ENCODE measurements around the gene LKAAEAR1. TPM values are rescaled to one million over a fixed set of nuclear protein-coding genes. Genes with fewer than 3 reads are reported as not detected.

Gene LKAAEAR1
- polyA plus RNA-seq, 1 donor (not counting 4 experiments of a cell fraction or from before 2014, with no cell fraction given): not detected

DNA sequence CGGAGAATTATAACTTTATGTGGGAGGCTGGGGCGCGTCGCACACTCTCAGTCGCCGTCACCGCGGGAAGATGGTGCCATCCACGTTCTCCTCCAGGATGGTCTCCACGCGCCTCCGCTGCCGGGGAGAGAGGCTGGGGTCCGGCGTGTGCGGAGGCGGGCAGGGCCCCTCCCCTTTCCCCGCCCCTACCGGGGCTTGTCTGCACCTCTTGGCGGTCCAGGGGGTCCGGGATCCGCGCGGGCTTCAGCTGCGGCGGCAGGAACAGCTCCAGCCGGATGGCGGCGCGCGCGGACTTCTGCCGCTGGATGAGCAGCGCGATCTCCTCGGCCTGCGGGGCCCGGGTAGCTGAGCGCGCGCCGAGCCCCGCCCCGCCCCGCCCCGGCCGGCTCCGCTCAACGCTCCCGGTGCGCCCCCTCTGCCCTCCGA, 807 bp downstream of the LKAAEAR1 start:
- dilution Hi-C loops (cut with MboI; ENCODE audit: extremely low pct_ligation_motif_present, low sequenced_read_pairs): no loop called here
- Histone ChIP-seq H3K9me3 (ENCODE audit: control insufficient read depth, low read depth, low read length) (no peaks in the 10 kb centered on the region), H3K4me3 (ENCODE audit: control insufficient read depth in 2 of 3, extremely low read depth in 1 of 3, insufficient read depth in 2 of 3, low read depth in 1 of 3, low read length in 3 of 3) (peak overlapping the region; percentile 32 to 38 (median 38)), H3K9ac (ENCODE audit: control insufficient read depth, extremely low read depth, insufficient read depth, low read length) (no peak overlapping the region), H3K27me3 (ENCODE audit: control insufficient read depth, extremely low read depth, insufficient read depth, low read length) (peaks cover 43% of the 10 kb centered on the region), H3K36me3 (ENCODE audit: control insufficient read depth in 2 of 2, extremely low read depth in 1 of 2, insufficient read depth in 2 of 2, low read length in 2 of 2) (no peaks in the 10 kb centered on the region), H4K20me1 (ENCODE audit: control insufficient read depth, extremely low read depth, insufficient read depth, low read length) (no peaks in the 10 kb centered on the region), H3K79me2 (ENCODE audit: control insufficient read depth, insufficient read depth, low read length) (no peaks in the 10 kb centered on the region), H2AFZ (ENCODE audit: control insufficient read depth, low read length) (peak overlapping the region; percentile 51), H3K4me1 (ENCODE audit: control insufficient read depth, extremely low read depth, insufficient read depth, low read length) (peaks cover 12% of the 10 kb centered on the region), H3K4me2 (ENCODE audit: control insufficient read depth, extremely low read depth, insufficient read depth, low read depth, low read length) (peak overlapping the region; percentile 78), H3K27ac (ENCODE audit: control insufficient read depth, insufficient read depth, low read length) (no peak overlapping the region), H3K9me1 (ENCODE audit: control insufficient read depth, extremely low read depth, insufficient read depth, low read length) (no peaks in the 10 kb centered on the region)
- no peak for DNase-seq (ENCODE audit: low read depth, low spot score)
- no peak for FAIRE-seq
- TF ChIP-seq EZH2 (IDR thresholded peaks at IDR 0.05; ENCODE audit: low read length): no peak
- TF ChIP-seq, protein P1, sequence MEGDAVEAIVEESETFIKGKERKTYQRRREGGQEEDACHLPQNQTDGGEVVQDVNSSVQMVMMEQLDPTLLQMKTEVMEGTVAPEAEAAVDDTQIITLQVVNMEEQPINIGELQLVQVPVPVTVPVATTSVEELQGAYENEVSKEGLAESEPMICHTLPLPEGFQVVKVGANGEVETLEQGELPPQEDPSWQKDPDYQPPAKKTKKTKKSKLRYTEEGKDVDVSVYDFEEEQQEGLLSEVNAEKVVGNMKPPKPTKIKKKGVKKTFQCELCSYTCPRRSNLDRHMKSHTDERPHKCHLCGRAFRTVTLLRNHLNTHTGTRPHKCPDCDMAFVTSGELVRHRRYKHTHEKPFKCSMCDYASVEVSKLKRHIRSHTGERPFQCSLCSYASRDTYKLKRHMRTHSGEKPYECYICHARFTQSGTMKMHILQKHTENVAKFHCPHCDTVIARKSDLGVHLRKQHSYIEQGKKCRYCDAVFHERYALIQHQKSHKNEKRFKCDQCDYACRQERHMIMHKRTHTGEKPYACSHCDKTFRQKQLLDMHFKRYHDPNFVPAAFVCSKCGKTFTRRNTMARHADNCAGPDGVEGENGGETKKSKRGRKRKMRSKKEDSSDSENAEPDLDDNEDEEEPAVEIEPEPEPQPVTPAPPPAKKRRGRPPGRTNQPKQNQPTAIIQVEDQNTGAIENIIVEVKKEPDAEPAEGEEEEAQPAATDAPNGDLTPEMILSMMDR (optimal IDR thresholded peaks at IDR 0.05 in 1 of 3, IDR thresholded peaks at IDR 0.05 in 1 of 3, conservative IDR thresholded peaks at IDR 0.05 in 1 of 3; ENCODE audit: extremely low read depth in 1 of 3, insufficient read depth in 2 of 3, low read length in 3 of 3): peak in 2 of 3 experiments; percentile 76 to 80

DNA sequence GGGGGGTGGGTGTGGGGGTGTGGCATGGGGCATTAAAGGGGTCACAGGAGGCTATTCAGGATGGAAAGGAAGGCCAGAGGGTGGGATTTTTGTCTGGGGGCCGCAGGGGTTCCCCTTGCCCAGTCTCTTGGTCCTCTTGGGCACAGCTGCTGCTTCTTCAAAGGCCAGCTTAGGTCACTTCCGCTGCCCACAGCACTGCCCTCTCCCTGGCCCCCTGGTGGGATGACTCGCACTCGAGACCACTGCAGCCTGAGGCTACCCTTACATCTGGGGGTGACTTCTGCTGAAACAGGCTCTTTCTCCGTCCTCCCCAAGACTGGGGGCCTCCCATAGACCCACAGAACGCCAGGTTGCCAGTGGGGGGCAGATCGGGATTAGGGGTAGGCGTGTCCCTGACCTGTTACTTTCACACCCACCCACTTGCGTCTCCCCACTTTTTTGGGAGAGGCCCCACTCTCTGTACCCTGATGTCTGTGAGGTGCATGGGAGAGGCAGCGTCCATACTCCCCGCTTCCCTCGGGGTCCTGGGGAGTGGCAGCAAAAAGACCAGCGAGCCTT, 1.3 kb downstream of the LKAAEAR1 start:
- Histone ChIP-seq H3K9me1 (ENCODE audit: control insufficient read depth, extremely low read depth, insufficient read depth, low read length) (no peaks in the 10 kb centered on the region), H3K27ac (ENCODE audit: control insufficient read depth, insufficient read depth, low read length) (no peak overlapping the region), H3K36me3 (ENCODE audit: control insufficient read depth in 2 of 2, extremely low read depth in 1 of 2, insufficient read depth in 2 of 2, low read length in 2 of 2) (no peaks in the 10 kb centered on the region), H4K20me1 (ENCODE audit: control insufficient read depth, extremely low read depth, insufficient read depth, low read length) (no peaks in the 10 kb centered on the region), H3K4me2 (ENCODE audit: control insufficient read depth, extremely low read depth, insufficient read depth, low read depth, low read length) (peak overlapping the region; percentile 78), H3K9me3 (ENCODE audit: control insufficient read depth, low read depth, low read length) (no peaks in the 10 kb centered on the region), H3K27me3 (ENCODE audit: control insufficient read depth, extremely low read depth, insufficient read depth, low read length) (peaks cover 43% of the 10 kb centered on the region), H2AFZ (ENCODE audit: control insufficient read depth, low read length) (no peak overlapping the region), H3K79me2 (ENCODE audit: control insufficient read depth, insufficient read depth, low read length) (peaks cover 1% of the 10 kb centered on the region), H3K4me1 (ENCODE audit: control insufficient read depth, extremely low read depth, insufficient read depth, low read length) (peaks cover 17% of the 10 kb centered on the region), H3K4me3 (ENCODE audit: control insufficient read depth in 2 of 3, extremely low read depth in 1 of 3, insufficient read depth in 2 of 3, low read depth in 1 of 3, low read length in 3 of 3) (peak overlapping the region in 2 of 3 experiments; percentile 22 to 38), H3K9ac (ENCODE audit: control insufficient read depth, extremely low read depth, insufficient read depth, low read length) (no peak overlapping the region)
- DNase-seq (ENCODE audit: low read depth, low spot score) (no peak), FAIRE-seq (no peak)
- no peak for TF ChIP-seq EZH2 (IDR thresholded peaks at IDR 0.05; ENCODE audit: low read length)
- TF ChIP-seq, protein P1 (optimal IDR thresholded peaks at IDR 0.05 in 1 of 3, IDR thresholded peaks at IDR 0.05 in 1 of 3, conservative IDR thresholded peaks at IDR 0.05 in 1 of 3; ENCODE audit: extremely low read depth in 1 of 3, insufficient read depth in 2 of 3, low read length in 3 of 3): no peak
- dilution Hi-C loops (cut with MboI; ENCODE audit: extremely low pct_ligation_motif_present, low sequenced_read_pairs): no loop called here
